Osteoblast (primary cell): ENCODE measurements around the gene SPX. TPM values are rescaled to one million over a fixed set of nuclear protein-coding genes. Genes with fewer than 3 reads are reported as not detected.

ENCODE experiments used
- DNase-seq: peaks from one replicate; pipeline ENCODE4 v3.0.0; 2011; ENCODE audit warnings: low spot score, mixed read lengths; ENCODE audit not compliant: insufficient read length; ENCODE audit errors: missing footprints
- H2AFZ ChIP-seq: 2 replicates; pipeline ENCODE4 v1.6.0; 2011; ENCODE audit warnings: mild to moderate bottlenecking, low read length
- H3K27ac ChIP-seq: 2 replicates; pipeline ENCODE4 v1.5.1; 2011; ENCODE audit warnings: mild to moderate bottlenecking, low read depth, low read length, moderate library complexity
- H3K27me3 ChIP-seq: 2 replicates; pipeline ENCODE4 v1.6.0; 2012; ENCODE audit warnings: mild to moderate bottlenecking, control low read depth, inconsistent platforms, low read length, moderate library complexity; ENCODE audit not compliant: insufficient read depth
- H3K36me3 ChIP-seq: 2 replicates; pipeline ENCODE4 v1.5.1; 2011; ENCODE audit warnings: mild to moderate bottlenecking, low read length, control low read depth, moderate library complexity; ENCODE audit not compliant: insufficient read depth
- H3K4me1 ChIP-seq: 2 replicates; pipeline ENCODE4 v1.5.1; 2011; ENCODE audit warnings: mild to moderate bottlenecking, low read length, control low read depth, moderate library complexity; ENCODE audit not compliant: insufficient read depth
- H3K4me2 ChIP-seq: 2 replicates; pipeline ENCODE4 v1.6.0; 2011; ENCODE audit warnings: mild to moderate bottlenecking, low read length; ENCODE audit not compliant: insufficient read depth
- H3K4me3 ChIP-seq: fragments of 200-600 bp; sonication (generic); 3 replicates; pipeline ENCODE4 v1.5.1; 2012; ENCODE audit warnings: mild to moderate bottlenecking, low read length, inconsistent platforms; ENCODE audit not compliant: insufficient read depth
- H3K79me2 ChIP-seq: 2 replicates; pipeline ENCODE4 v1.6.0; 2012; ENCODE audit warnings: mild to moderate bottlenecking, low read length, control low read depth, inconsistent platforms; ENCODE audit not compliant: insufficient read depth
- H3K9me3 ChIP-seq: 2 replicates; pipeline ENCODE4 v1.5.1; 2011; ENCODE audit warnings: low read depth, low read length, control low read depth
- H4K20me1 ChIP-seq: 2 replicates; pipeline ENCODE4 v1.6.0; 2012; ENCODE audit warnings: mild to moderate bottlenecking, low read length, control low read depth; ENCODE audit not compliant: insufficient read depth
- CTCF ChIP-seq: IDR thresholded peaks from 2 replicates; pipeline ENCODE4 v1.5.1; 2011; ENCODE audit warnings: mild to moderate bottlenecking, low read depth, low read length, moderate library complexity; ENCODE audit errors: extremely low read depth
- total RNA-seq: library from RNA; depleted of rRNA; stranded (reverse); fragments of >200 nt; gene quantifications from 2 replicates; pipeline ENCODE4 v1.2.3, GENCODE V29; 2012

Gene SPX
- total RNA-seq, 1 donor: 2.9 TPM

GRCh38 chr12:21566223-21566906, 40.3 kb downstream of the SPX start:
- Histone ChIP-seq H3K4me2 (no peak overlapping the region), H3K27me3 (no peaks in the 10 kb centered on the region), H3K9me3 (no peaks in the 10 kb centered on the region), H3K4me3 (no peak overlapping the region), H3K36me3 (no peaks in the 10 kb centered on the region), H2AFZ (no peak overlapping the region), H4K20me1 (no peaks in the 10 kb centered on the region), H3K79me2 (no peaks in the 10 kb centered on the region), H3K27ac (no peak overlapping the region), H3K4me1 (no peaks in the 10 kb centered on the region)
- TF ChIP-seq CTCF: no peak
- no peak for DNase-seq

- H3K27me3 ChIP-seq: no peaks in the 10 kb centered on the region
- no peaks in the 10 kb centered on the region for H3K79me2 ChIP-seq
These were observed 40.9 kb downstream of the SPX start for GRCh38 chr12:21566907-21567394.

GRCh38 chr12:21568115-21568514, 42.0 kb downstream of the SPX start:
- Histone ChIP-seq H3K27me3 (no peaks in the 10 kb centered on the region), H3K4me3 (no peak overlapping the region), H3K4me2 (no peak overlapping the region), H4K20me1 (no peaks in the 10 kb centered on the region), H2AFZ (no peak overlapping the region), H3K79me2 (no peaks in the 10 kb centered on the region), H3K4me1 (no peaks in the 10 kb centered on the region), H3K27ac (no peak overlapping the region), H3K36me3 (no peaks in the 10 kb centered on the region), H3K9me3 (no peaks in the 10 kb centered on the region)
- no peak for TF ChIP-seq CTCF
- DNase-seq: no peak

More at GRCh38 chr12:21566907-21567394, 40.9 kb downstream of the SPX start:
- DNase-seq: no peak
- Histone ChIP-seq H4K20me1 (no peaks in the 10 kb centered on the region), H3K27ac (no peak overlapping the region), H3K36me3 (no peaks in the 10 kb centered on the region), H3K4me3 (no peak overlapping the region), H2AFZ (no peak overlapping the region), H3K4me1 (no peaks in the 10 kb centered on the region), H3K9me3 (no peaks in the 10 kb centered on the region), H3K4me2 (no peak overlapping the region)
- no peak for TF ChIP-seq CTCF

GRCh38 chr12:21571046-21571445, 45.0 kb downstream of the SPX start:
- Histone ChIP-seq H3K9me3 (no peaks in the 10 kb centered on the region), H3K4me2 (no peak overlapping the region), H3K4me1 (no peaks in the 10 kb centered on the region), H3K27me3 (no peaks in the 10 kb centered on the region), H3K36me3 (no peaks in the 10 kb centered on the region), H3K4me3 (no peak overlapping the region), H2AFZ (no peak overlapping the region), H4K20me1 (no peaks in the 10 kb centered on the region), H3K27ac (no peak overlapping the region), H3K79me2 (no peaks in the 10 kb centered on the region)
- no peak for DNase-seq
- TF ChIP-seq CTCF: no peak
